ENCODE results near the gene TUT1.
"Not testable (repeated sequence)": the region's sequence is repeated elsewhere in the genome, so short reads cannot be mapped to it uniquely, and the experiment has no call there.

The TUT1 gene

GRCh38 chr11:62555464-62556107 lies 35.7 kb downstream of the TUT1 start:
- no peak for FAIRE-seq

- FAIRE-seq: no peak
Observed at GRCh38 chr11:62554387-62555167, 36.7 kb downstream of the TUT1 start.

- FAIRE-seq: no peak
Observed at GRCh38 chr11:62553839-62554361, 37.4 kb downstream of the TUT1 start.

- FAIRE-seq: no peak
Observed at GRCh38 chr11:62553080-62553838, 38.1 kb downstream of the TUT1 start.

GRCh38 chr11:62552485-62553079 lies 38.7 kb downstream of the TUT1 start:
- FAIRE-seq: no peak

GRCh38 chr11:62550478-62550877 lies 40.8 kb downstream of the TUT1 start:
- FAIRE-seq: not testable (repeated sequence)

GRCh38 chr11:62548545-62549335 lies 42.6 kb downstream of the TUT1 start:
- no peak for FAIRE-seq

GRCh38 chr11:62547691-62548281 lies 43.5 kb downstream of the TUT1 start:
- FAIRE-seq: no peak

- no peak for FAIRE-seq
Observed at GRCh38 chr11:62546929-62547625, 44.2 kb downstream of the TUT1 start.

- FAIRE-seq: no peak
Observed at GRCh38 chr11:62546244-62546928, 44.9 kb downstream of the TUT1 start, which contains the start of gene AHNAK. Gene AHNAK (minus strand): TSS chr11:62546806. CDS start chr11:62536098, 10,708 bp downstream.

- FAIRE-seq: no peak
Observed at GRCh38 chr11:62545437-62546243, 45.7 kb downstream of the TUT1 start.

GRCh38 chr11:62544581-62545436 lies 46.5 kb downstream of the TUT1 start:
- no peak for FAIRE-seq

GRCh38 chr11:62543680-62544444 lies 47.5 kb downstream of the TUT1 start:
- no peak for FAIRE-seq

- no peak for FAIRE-seq
Observed at GRCh38 chr11:62542750-62543567, 48.4 kb downstream of the TUT1 start.

- FAIRE-seq: no peak
Observed at GRCh38 chr11:62542111-62542745, 49.1 kb downstream of the TUT1 start.
